HEK293T (cell line): ENCODE data around the gene RBMS1.

Source experiments
- BHLHE40 ChIP-seq: fragments of 450-650 bp; IDR thresholded peaks from 2 replicates; pipeline ENCODE4 v1.6.1; 2016; ENCODE audit warnings: mild to moderate bottlenecking, moderate library complexity, borderline replicate concordance
- CTBP1 ChIP-seq: fragments of 450-650 bp; IDR thresholded peaks from 2 replicates; pipeline ENCODE4 v1.6.1; 2016; ENCODE audit warnings: borderline replicate concordance
- ELF4 ChIP-seq: fragments of 450-650 bp; IDR thresholded peaks from 2 replicates; pipeline ENCODE4 v1.6.1; 2017; ENCODE audit warnings: antibody characterized with exemption
- FOXA1 ChIP-seq: fragments of 450-650 bp; IDR thresholded peaks from 2 replicates; pipeline ENCODE4 v1.6.1; 2016; ENCODE audit warnings: mild to moderate bottlenecking
- FOXK2 ChIP-seq: fragments of 450-650 bp; IDR thresholded peaks from 2 replicates; pipeline ENCODE4 v1.6.1; 2016; ENCODE audit warnings: mild to moderate bottlenecking
- FOXM1 ChIP-seq: fragments of 450-650 bp; IDR thresholded peaks from 2 replicates; pipeline ENCODE4 v1.6.1; 2017; ENCODE audit warnings: mild to moderate bottlenecking, borderline replicate concordance
- L3MBTL2 ChIP-seq: fragments of 450-650 bp; conservative IDR thresholded peaks from 2 replicates; pipeline ENCODE4 v1.6.1; 2016; ENCODE audit warnings: mild to moderate bottlenecking
- LEF1 ChIP-seq: fragments of 450-650 bp; IDR thresholded peaks from 2 replicates; pipeline ENCODE4 v1.6.1; 2017; ENCODE audit warnings: mild to moderate bottlenecking, borderline replicate concordance
- NFRKB ChIP-seq: fragments of 450-650 bp; IDR thresholded peaks from 2 replicates; pipeline ENCODE4 v1.6.1; 2016; ENCODE audit warnings: mild to moderate bottlenecking, moderate library complexity
- SP1 ChIP-seq: fragments of 450-650 bp; IDR thresholded peaks from 2 replicates; pipeline ENCODE4 v1.6.1; 2017
- SUZ12 ChIP-seq: fragments of 450-650 bp; IDR thresholded peaks from 2 replicates; pipeline ENCODE4 v1.6.1; 2016; ENCODE audit warnings: mild to moderate bottlenecking
- TARDBP ChIP-seq: fragments of 450-650 bp; IDR thresholded peaks from 2 replicates; pipeline ENCODE4 v1.6.1; 2016
- ZNF384 ChIP-seq: fragments of 450-650 bp; IDR thresholded peaks from 2 replicates; pipeline ENCODE4 v1.6.1; 2016

GRCh38 chr2:160257743-160258491, 235.7 kb downstream of the RBMS1 start:
- TF ChIP-seq FOXA1 (no peak), FOXK2 (no peak), ELF4 (no peak), LEF1 (no peak), SUZ12 (no peak), L3MBTL2 (no peak), BHLHE40 (no peak), SP1 (no peak), CTBP1 (no peak), TARDBP (no peak), FOXM1 (no peak), NFRKB (no peak), ZNF384 (no peak)
